Activated CD8-positive, alpha-beta memory T cell treated with anti-CD3 and anti-CD28 coated beads, Interleukin-2, amount 50 U/mL, for 4 hours (primary cell): Measurements from ENCODE around the gene TIMM23.
"Not testable (repeated sequence)": the region's sequence is repeated elsewhere in the genome, so short reads cannot be mapped to it uniquely, and the experiment has no call there.

Source experiments
- DNase-seq: peaks from one replicate; pipeline ENCODE4 v3.0.0-alpha.2; 2020

TIMM23 gene

DNA sequence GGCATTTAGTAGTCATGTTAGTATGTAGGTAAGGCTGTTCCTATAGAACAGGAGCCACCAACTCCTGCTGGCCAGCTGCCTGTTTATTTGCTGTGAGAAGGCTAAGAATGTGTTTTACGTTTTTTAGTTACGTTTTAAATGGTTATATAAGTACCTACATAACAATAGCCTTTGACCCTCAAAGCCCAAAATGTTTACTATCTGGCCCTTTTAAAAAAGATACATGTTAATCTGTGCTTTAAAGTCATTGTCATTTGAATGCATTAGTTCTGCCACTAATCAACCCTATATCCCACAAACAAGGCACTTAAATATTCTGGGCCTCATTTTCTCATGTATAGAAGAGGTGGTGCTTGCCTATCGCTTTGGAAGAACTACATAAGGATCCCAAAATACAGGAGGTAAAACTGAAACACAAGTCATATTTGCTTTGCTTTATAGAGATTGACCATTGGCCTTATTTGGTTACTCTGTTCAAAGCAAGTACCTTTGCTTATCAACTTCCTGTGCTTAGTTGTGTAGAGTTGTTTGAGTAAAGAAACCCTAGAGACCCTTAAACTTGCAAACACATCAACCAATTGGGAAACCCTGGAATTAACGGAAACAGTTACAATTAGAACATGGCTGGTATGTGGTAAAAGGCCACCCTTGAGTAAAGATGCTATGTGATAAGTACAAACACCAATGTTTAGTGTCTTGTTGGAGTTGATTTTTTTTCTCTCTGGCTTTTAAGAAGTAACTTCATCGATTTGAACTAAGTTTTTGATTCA is 25.9 kb downstream of the TIMM23 start:
- no peak for DNase-seq

DNA sequence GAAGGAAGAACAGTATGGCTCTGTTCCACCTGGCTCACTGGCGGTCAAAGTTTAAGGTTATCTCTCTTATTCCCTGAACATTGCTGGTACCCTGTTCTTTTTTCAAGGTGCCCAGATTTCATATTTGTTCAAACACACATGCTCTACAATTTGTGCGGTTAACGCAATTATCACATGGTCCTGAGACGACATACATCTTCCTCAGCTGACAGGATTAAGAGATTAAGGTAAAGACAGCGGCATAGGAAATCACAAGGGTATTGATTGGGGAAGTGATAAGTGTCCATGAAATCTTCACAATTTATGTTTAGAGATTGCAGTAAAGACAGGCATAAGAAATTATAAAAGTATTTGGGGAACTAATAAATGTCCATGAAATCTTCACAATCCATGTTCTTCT is 27.7 kb downstream of the TIMM23 start:
- not testable (repeated sequence) for DNase-seq

DNA sequence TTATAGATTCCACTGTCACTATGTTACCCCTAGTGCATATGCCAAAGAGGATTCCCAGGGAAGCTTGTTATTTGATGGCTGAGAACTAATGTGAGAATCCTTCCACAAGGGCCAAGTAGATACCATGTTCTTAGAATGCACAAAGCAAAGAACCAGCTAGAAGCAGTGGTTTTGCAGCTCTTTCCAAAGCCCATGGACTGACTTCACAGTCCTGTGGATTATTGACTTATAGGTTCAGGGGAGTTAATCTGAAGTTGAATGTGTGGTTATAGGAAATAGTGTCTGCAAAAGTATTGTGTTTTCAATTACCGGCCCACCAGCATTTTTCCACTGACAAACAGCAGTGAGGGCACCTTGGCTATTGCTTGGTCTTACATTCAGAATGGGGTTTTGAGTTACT is 28.2 kb downstream of the TIMM23 start:
- DNase-seq, result no peak

DNA sequence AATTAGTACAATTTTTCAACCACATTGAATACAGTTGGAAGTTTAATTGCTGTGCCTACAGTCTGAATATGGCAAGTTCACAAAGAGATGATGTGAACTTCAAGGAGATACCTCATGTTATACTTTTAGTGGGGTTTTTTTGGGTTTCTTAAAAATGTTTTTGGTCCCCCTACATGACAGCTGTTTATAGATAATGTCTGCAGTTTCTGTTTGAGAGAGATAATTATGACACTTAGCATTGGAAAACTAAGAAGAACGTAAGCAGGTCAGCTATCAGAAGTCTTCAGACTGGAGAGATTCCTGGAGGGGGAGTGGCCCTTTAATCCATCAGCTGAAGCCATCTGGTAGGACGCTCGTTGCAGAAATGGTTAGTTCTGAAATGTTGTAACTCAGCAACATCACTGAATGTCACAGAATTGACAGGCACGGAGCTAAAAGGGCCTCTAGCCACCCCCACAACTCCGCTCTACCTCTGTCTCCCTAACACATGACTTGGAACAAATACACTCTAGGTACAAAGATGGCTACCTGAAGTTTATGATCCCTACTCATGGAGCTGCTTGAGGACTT is 29.0 kb downstream of the TIMM23 start:
- DNase-seq, result no peak

DNA sequence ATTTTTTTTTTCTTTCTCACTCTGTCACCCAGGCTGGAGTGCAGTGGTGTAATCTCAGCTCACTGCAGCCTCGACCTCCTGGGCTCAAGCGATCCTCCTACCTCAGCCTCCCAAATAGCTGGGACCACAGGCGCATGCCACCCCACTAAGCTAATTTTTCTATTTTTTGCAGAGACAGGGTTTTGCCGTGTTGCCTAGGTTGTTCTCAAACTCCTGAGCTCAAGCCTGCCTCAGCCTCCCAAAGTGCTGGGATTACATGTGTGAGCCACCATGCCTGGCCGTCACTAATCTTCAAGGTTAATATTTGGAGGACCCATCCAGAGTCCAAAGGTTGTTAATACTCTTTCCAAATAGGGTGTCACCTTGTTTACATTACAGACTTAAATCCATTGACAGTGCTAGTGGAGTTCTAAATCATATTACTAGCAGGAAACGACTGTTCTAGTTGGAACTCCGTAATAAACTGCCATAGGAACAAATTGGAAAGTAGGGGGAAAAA is 29.9 kb downstream of the TIMM23 start:
- DNase-seq, result not testable (repeated sequence)

DNA sequence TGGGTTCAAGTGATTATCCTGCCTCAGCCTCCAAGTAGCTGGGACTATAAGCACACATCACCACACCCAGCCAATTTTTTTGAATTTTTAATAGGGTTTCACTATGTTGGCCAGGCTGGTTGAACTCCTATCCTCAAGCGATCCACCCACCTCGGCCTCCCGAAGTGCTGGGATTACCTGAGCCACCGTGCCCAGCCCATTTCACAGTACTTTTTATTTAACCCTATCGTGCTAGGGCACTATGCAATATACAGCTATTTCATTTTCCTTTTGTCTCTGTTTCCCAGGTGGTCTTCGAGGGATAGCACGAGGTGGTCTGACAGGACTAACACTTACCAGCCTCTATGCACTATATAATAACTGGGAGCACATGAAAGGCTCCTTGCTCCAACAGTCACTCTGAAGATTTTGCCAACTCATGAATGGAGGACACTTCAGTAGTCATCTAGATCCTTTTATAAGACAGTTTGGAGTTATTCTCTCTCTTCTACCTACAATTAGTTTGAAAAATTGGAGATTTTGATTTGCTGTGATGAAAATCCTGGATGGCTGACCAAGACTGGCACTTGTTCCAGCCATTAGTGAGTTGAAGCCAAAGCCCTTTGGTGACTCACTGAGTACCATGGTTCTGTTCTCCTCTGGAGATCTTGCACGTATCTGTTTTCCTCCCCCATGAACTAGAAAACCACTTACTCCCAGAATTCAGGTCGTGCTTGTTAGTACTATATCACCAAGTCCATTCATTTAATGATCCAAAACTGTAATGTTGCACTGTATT is 30.8 kb downstream of the TIMM23 start:
- DNase-seq, result no peak

DNA sequence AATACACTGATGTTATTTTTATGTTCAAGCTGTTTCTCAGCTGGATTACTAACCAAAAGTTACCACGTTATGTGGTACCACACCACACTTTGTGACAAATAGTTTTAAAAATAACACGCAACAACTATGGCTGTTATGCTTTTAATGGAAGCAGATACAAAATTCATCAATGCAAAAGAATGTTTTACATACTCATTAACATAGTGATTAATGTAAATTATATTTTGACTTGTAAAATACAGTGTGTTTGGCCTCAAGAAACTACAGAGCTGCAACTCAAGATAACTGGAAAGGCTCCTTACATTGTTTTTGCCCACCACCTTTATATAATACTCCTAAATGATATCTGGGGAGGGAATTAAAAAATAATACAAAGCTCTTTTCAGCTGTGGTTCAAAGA is 32.7 kb downstream of the TIMM23 start:
- DNase-seq, result no peak

DNA sequence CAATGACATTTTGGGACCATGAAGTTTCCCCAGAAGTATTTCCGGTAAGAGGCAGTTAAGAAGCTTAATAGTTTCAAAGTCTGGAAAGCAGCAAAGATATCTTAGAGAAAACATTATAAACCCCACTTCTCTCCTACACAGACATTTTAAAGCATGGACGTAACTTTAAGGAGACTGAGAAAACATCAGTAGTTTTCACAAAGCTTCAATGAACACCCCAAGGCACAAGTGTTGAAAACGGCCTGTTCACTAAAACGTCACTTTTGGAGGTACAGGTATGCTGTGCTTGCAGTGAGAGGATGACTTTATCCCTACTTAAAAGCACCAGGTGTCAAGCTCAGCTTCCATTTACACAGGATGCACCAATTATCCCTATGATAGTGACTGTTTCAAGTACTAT is 33.1 kb downstream of the TIMM23 start:
- DNase-seq, result no peak

DNA sequence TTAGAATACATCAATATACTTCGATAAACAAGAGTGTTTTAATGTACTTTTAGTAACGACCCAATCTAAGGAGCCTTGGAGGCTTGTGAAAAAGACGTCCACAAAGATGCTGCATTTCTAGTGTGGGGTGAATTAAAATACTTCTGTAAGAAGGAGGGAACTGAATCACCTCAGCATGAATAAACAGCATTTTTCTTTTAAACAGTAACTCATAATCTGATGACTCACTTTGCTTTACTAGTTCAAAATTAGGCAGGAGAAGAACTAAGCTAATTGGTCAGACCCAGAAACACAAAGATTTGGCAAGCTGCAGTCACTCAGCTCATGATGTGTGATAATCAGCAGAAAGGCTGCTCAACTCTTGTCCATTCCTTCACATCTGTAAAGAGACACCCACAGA is 33.9 kb downstream of the TIMM23 start:
- DNase-seq, result no peak

DNA sequence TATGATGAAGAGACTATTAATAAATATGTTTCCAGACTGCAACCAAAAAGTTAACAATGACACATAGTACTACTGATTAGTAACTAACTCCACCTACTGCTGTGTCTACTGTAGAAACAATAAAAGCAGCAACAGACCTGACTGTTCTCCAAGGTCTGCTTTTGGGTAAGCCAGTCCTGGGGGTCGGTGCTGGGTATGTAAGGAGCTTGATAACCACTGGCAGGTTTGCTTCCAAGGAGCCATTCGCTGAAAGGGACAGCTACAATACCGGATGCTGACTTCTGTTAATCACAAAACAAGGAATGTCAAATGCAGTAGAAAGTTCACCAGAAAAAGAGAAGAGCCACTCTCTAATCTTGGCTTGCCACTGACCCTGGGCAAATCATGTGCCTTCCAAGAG is 40.5 kb downstream of the TIMM23 start:
- DNase-seq, result no peak

DNA sequence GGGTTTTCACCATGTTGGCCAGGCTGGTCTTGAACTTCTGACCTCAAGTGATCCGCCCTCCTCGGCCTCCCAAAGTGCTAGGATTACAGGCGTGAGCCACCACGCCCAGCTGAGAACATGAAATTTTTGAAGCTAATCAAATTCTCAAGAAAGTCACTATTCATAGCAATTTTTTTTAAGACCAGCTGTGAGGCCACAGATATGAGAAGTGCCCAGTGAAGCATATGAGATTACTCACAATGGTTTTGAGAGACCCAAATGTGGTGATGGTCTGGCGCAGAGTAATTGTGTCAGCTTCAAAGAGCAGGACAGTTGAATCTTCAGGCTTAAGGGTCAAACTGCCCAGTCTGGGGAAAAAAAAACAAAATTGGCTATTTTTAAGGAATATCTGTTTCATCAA is 41.9 kb downstream of the TIMM23 start:
- DNase-seq, result no peak

DNA sequence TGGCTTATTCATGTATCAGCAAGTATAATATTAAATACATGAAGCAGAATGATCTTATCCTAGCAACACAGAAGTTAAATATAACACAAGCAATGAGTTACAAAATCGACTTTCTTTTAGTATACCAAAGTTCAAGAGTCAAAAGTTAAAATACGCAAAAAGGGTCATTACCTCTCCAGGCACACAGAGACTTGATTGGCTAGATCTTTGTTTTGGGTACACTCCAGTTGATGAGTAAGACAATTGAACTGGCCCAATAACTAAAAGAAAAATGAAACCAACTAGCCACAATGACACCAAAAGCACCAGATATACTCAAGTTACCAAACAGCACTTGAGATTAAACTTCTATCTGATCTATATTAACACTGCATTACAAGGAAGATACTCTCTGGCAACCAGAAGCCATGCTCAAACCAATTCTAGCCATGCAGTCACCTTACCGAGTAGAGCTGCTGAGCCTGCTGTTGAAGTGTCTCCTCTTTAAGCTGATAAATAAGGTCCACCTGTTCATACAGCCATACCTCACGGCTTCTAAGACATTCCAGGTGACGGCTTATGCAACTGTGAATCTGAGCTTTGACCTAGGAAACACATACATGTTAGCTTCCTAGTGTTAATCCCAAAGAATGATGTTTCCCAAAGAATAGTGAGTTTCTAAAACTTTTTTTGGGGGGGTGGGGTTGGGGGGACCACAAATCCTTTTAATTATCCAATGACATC is 42.6 kb downstream of the TIMM23 start:
- DNase-seq, result no peak

DNA sequence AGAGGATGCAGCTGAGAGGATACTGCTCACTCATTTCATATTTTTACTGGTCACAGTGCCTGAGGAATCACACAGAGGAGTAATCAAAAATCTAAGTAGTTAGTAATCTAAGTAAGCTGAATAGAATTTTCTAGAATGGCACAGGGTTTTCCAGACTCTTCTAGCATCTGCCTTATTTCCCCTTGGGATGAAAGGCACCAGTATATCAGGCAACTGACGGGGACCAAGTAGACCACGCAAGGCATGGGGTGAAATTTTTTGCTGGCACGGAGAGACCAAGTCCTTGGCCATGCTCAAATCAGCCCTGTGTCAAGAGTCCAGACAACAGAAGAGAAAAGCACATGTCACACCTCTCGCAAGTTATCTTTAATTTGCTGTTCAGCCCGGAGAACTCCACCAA is 43.9 kb downstream of the TIMM23 start:
- no peak for DNase-seq

DNA sequence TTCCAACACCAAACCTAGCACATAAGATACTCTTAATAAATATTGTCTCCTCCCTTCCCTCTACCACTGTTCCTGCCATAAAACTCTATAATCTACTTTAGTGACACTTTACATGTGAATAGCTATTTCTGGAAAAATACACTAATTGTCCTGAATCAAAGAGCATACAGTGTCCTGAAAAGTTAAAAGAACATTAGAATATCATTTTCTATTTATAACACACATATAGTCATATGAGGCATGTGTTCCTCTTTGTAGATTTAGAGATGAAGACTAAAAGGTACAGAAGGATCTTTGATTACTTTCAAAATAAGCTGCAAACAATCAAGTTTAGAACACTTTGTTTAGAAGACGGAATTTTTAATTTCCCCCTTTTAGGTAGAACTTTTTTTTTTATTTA is 44.5 kb downstream of the TIMM23 start:
- no peak for DNase-seq

DNA sequence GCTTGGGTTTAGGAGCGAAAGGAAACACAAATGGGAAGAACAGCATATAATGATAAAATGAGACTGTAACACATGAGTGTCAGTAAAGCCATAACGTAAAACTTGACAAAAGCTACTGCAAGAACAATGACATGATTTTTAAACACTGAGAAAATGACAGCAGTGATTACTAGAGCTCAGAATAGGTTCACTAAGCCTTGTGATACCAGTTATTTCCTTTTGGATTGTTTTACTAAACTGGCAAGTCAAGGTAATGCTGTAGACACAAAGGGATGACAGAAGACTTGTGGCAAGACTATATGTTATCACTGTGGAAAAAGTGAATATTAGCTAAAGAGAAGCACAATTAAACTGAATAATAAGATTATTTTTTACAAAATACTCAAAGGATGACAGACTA is 45.4 kb downstream of the TIMM23 start:
- no peak for DNase-seq

DNA sequence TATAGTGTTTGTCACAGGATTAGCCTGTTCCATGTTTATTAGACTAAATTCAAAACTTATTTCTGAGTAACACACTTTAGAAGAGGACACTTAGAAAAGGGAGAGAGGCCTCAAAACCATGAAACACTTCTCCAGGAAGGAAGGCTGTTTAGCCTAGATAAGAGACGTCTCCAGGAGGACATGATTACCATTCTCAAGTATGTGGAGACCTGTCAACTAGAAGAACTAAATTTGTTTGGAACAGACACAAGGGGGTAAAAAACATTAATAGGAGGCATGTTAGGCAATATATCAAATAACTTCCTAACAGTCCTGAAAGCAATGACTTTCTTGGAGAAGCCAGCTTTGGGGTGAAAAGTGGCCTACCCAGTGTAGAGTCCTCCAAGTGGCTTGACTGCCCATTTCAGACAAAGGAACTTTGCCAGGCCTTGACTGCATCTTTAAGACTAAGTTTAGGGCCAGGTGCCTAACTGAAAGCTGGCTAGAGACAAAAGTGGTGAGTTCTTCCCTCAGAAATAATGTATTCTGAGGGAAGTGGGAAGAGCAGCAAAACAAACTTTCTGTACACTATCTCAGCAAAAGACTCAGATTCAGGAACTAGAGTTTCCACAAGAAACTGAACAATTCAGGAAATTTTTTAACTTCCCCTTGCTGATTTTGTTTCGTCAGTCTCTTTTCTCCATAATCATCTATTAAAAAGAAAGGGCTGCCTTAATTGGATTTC is 46.3 kb downstream of the TIMM23 start:
- DNase-seq, result no peak

DNA sequence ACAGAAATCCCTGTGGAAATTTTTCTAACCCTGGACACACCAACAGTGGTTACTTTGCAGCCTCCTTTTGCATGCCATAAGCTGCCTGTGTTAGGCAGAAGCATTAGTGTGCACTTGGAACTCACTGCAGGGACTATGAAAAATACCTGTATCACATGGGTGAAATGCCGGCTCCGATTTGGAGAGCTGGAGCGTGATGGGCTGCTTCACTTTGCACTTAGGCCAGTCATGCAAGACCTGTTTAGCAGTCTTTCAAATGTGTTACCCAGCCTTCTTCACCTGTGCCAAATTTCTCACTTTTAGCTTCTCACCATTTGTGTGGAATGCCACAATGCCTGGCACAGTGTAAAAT is 46.9 kb downstream of the TIMM23 start:
- DNase-seq, result no peak

DNA sequence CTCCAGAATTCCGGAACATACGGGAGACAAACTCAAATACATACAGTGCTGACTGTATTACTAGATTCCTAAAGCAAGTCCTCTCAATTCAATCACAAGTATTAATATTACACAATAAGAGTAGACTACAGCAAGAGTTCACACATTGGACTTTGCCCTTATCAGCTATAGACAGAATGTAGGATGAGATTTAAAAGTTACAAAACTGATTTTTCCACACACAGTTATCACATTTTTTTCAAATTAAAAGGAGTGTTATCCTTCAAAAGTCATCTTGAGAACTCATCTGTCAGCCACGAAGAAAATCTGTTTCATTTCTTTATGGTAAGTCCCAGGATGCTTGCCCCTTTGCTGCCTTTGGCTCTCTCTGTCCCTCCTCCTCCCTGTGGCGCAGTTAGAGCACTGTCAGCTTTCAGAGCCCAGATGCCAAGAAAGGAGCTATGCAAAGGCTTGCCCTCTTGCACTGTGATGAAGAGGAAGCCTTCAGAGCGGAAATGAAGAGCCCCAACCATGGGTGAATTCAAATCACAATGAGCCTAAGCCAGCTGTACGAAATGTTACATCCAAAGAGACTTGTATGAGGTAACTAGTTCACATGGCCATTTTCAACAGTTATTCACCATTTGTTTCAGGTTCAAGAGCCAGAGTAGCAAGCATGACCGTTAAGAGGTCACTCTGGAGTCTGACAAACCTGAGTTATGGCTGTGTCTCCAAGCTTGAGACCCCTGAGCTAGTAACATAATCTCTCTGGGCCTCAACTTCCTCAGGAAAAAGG is 47.5 kb downstream of the TIMM23 start:
- no peak for DNase-seq

DNA sequence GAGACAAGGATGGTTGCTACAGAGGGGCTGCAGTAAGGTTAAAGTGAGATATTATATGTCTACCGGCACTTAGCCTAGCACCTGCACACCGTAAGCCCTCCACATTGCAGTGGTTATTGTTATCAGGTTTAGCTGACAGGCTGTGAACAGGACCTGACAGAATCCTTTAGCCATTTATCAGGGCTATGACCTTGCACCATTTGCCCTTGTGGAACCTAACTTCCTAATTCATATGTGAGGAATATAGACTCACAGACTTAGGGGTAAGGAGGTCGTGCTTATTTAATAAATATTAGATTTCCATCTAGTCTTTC is 48.0 kb downstream of the TIMM23 start:
- DNase-seq, result no peak

DNA sequence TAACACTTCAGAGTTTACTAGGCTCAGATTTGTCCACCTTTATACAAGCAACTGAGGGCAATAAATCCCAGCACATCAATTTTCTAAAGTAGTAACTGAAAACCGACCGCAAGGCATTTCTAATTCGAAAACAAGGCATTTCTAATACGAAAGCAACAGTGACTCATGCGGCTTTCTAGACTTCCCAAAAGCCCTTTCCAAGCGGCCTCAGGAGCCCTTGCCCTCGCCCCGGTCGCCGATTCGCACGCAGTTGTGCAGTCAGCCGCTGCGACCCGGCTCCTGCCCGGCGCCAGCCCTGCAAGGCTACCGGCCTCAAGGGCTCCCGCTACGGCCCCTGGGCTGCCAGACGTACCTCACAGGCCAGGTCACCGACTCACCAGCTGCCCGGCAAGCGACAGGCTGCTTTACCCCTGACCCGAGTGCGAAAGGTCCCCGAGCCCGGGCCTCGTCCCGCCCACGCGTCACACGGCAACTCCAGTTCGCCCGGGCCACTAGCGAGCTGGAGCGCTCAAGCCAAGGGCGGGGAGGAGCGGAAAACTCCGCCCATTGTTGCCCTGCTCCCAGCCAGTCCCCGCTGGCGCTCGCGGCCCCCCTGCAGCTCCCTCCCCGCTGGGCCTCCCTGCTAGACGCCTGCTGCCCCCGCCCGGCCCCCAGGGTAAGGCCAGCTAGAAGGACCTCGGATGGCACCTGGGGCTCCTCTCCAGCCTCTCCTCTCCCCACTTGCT is 50.9 kb downstream of the TIMM23 start:
- DNase-seq, result peak; percentile 75

DNA sequence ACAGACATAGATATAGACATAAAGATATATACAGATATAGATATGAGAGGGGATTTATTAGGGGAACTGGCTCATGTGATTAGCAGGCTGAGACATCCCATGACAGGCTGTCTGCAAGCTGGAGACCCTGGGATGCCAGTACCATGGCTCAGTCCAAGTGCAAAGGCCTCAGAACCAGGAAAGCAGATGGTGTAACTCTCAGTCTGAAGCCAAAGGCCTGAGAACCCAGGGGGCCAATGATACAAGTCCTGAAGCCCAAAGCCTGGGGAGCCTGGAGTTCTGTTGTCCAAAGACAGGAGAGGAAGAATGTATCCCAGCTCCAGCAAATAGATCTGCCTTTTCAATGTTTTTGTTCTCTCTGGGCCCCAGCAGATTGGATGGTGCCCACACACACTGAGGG is 52.7 kb downstream of the TIMM23 start:
- no peak for DNase-seq
